HuH-7.5 (cell line): Measurements from ENCODE around the gene ADA.

Experiments
- DNase-seq: peaks from one replicate; pipeline ENCODE4 v3.0.0; 2011; ENCODE audit warnings: low spot score

Gene ADA

GRCh38 chr20:44580581-44581268, 70.8 kb downstream of the ADA start:
- DNase-seq = no peak

- DNase-seq = no peak
Observed at GRCh38 chr20:44579313-44580081, 72.0 kb downstream of the ADA start.

- DNase-seq = no peak
Observed at GRCh38 chr20:44576297-44576696, 75.2 kb downstream of the ADA start.

- no peak for DNase-seq
Observed at GRCh38 chr20:44574372-44574771, 77.1 kb downstream of the ADA start.

DNA sequence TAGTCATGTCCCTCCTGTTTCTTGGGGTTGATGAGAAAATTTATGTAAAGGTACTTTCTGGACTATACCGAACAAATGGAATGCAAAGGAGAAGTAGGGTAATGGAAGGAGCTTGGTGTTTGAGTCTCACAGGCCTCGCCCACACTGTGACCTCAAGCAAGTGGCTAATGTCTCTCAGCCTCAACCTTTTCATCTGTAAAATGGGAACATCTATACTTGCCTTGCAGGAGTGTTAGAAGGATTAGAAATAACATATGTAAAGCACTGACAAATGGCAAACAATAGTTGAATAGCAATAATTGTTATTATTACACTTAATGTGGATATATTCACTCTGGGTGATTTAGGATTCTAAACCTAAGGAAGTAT, 78.0 kb downstream of the ADA start:
- no peak for DNase-seq

GRCh38 chr20:44572551-44573500, 78.7 kb downstream of the ADA start:
- DNase-seq = no peak

- DNase-seq = no peak
Observed at GRCh38 chr20:44571362-44571988, 80.0 kb downstream of the ADA start.

DNA sequence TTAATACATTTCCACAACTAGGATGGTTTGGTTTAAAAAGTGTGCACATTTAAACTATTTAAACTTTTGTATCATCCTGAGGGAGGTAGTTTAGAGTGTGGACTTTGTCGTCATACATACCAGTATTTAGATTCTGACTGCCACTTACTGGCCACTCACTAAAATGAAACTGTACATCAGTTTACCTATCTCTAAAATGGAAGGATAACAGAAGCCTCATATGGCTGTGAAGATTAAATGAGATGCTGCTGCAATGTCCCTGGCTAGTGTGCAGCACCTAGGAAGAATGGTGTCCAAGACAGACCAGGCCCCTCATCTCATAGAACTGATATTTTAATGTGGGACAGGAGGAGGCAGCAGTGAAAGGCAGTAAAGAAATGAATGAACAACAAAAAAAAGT, 81.1 kb downstream of the ADA start:
- no peak for DNase-seq
